NT2/D1 (cell line): ENCODE measurements around the gene XYLT2.

Source experiments
- SUZ12 ChIP-seq: IDR thresholded peaks from 2 replicates; pipeline ENCODE4 v1.6.1; 2011; ENCODE audit not compliant: insufficient read length, insufficient read depth; ENCODE audit errors: extremely low read depth
- YY1 ChIP-seq: IDR thresholded peaks from 2 replicates; pipeline ENCODE4 v1.6.1; 2011; ENCODE audit not compliant: insufficient read length, insufficient read depth
- ZNF274 ChIP-seq: IDR thresholded peaks from 2 replicates; pipeline ENCODE4 v1.6.1; 2011; ENCODE audit warnings: mild to moderate bottlenecking, low read depth, low read length

DNA sequence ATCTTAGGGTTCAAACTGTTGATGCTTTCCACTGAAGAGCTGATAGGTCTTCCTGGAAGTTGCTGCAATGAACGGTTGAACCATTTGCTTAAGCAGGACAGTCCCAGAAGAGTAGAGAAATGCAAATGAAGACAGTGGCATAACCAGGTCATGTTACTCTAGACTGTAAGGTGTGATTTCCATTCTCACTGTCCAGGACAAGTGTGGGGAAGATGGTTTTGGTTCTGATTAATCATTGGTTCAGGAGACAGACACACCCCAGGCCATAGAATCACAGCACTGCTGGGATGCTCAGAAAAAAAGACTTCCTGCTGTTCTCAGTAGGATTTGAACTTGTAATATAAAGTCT lies 34.8 kb upstream of the XYLT2 start:
- TF ChIP-seq YY1 (no peak), SUZ12 (no peak), ZNF274 (no peak)
